WTC11 (cell line): ENCODE data around the gene ARMH4. TPM values are rescaled to one million over a fixed set of nuclear protein-coding genes. Genes with fewer than 3 reads are reported as not detected.

ENCODE experiments used
- ATAC-seq: fragments of 200-7000 bp; cut with Tn5 transposase; 2 replicates; pipeline ENCODE4 v1.10.0; 2021; ENCODE audit warnings: mild to moderate bottlenecking, moderate library complexity
- CTCF ChIA-PET: fragments of 300-600 bp; sonication (Branson Sonifier 250); formaldehyde crosslinking; loops from one replicate; lab custom pipeline; 2021; ENCODE audit warnings: antibody characterized with exemption; lab: Charles Lee
- POLR2A ChIA-PET: fragments of 350-600 bp; sonication (Branson Sonifier 250); formaldehyde crosslinking; loops from one replicate; lab custom pipeline; 2021; ENCODE audit warnings: antibody characterized with exemption; lab: Charles Lee
- DNase-seq: peaks from one replicate; pipeline ENCODE4 v3.0.0; 2021; ENCODE audit warnings: low spot score
- H3K27ac Mint-ChIP-seq: 2 replicates; pipeline ENCODE4 v1.8.0; 2021; ENCODE audit warnings: mixed read lengths
- H3K27me3 Mint-ChIP-seq: 2 replicates; pipeline ENCODE4 v1.8.0; 2021; ENCODE audit warnings: low read depth, mild to moderate bottlenecking, moderate library complexity, mixed read lengths
- H3K36me3 Mint-ChIP-seq: 2 replicates; pipeline ENCODE4 v1.8.0; 2021; ENCODE audit warnings: mixed read lengths
- H3K4me1 Mint-ChIP-seq: 2 replicates; pipeline ENCODE4 v1.8.0; 2022; ENCODE audit warnings: mixed read lengths
- H3K4me3 Mint-ChIP-seq: 2 replicates; pipeline ENCODE4 v1.8.0; 2021; ENCODE audit warnings: mild to moderate bottlenecking, moderate library complexity, mixed read lengths
- H3K9me3 Mint-ChIP-seq: 2 replicates; pipeline ENCODE4 v1.8.0; 2021; ENCODE audit warnings: mixed read lengths
- CBFB ChIP-seq: sonication (generic); formaldehyde crosslinking; IDR thresholded peaks from 2 replicates; pipeline ENCODE4 v1.8.1; 2022; ENCODE audit warnings: mild to moderate bottlenecking, low read depth, missing genetic modification reagents
- CREM ChIP-seq: sonication (generic); formaldehyde crosslinking; IDR thresholded peaks from 2 replicates; pipeline ENCODE4 v1.8.1; 2022; ENCODE audit warnings: mild to moderate bottlenecking, missing genetic modification reagents, moderate library complexity
- ELF4 ChIP-seq: sonication (generic); formaldehyde crosslinking; IDR thresholded peaks from 2 replicates; pipeline ENCODE4 v1.8.1; 2022; ENCODE audit warnings: low read depth, mild to moderate bottlenecking, moderate library complexity, missing genetic modification reagents
- ESRRA ChIP-seq: sonication (generic); formaldehyde crosslinking; IDR thresholded peaks from 2 replicates; pipeline ENCODE4 v1.8.1; 2022; ENCODE audit warnings: mild to moderate bottlenecking, missing genetic modification reagents, borderline replicate concordance
- FOXP4 ChIP-seq: sonication (generic); formaldehyde crosslinking; IDR thresholded peaks from 2 replicates; pipeline ENCODE4 v1.8.0; 2022; ENCODE audit warnings: mild to moderate bottlenecking, missing genetic modification reagents
- NFYB ChIP-seq: sonication (generic); formaldehyde crosslinking; conservative IDR thresholded peaks from 2 replicates; pipeline ENCODE4 v1.8.0; 2022; ENCODE audit warnings: low read depth, missing genetic modification reagents
- NR1H2 ChIP-seq: sonication (generic); formaldehyde crosslinking; IDR thresholded peaks from 2 replicates; pipeline ENCODE4 v1.9.0; 2021; ENCODE audit warnings: mild to moderate bottlenecking, moderate library complexity, missing genetic modification reagents
- OVOL2 ChIP-seq: fragments of 250-450 bp; sonication (Bioruptor Pico); IDR thresholded peaks from 2 replicates; pipeline ENCODE4 v1.9.0; 2021; ENCODE audit warnings: mild to moderate bottlenecking, borderline replicate concordance
- SMAD4 ChIP-seq: sonication (generic); formaldehyde crosslinking; IDR thresholded peaks from 2 replicates; pipeline ENCODE4 v1.8.0; 2022; ENCODE audit warnings: mild to moderate bottlenecking, missing genetic modification reagents
- SP1 ChIP-seq: sonication (generic); formaldehyde crosslinking; conservative IDR thresholded peaks from 2 replicates; pipeline ENCODE4 v1.8.1; 2022; ENCODE audit warnings: missing genetic modification reagents
- TEAD1 ChIP-seq: sonication (generic); formaldehyde crosslinking; IDR thresholded peaks from 2 replicates; pipeline ENCODE4 v1.8.0; 2022; ENCODE audit warnings: mild to moderate bottlenecking, missing genetic modification reagents
- ZBTB21 ChIP-seq: sonication (generic); formaldehyde crosslinking; IDR thresholded peaks from 2 replicates; pipeline ENCODE4 v1.8.1; 2023; ENCODE audit warnings: mild to moderate bottlenecking, missing genetic modification reagents, borderline replicate concordance
- ZNF121 ChIP-seq: sonication (generic); formaldehyde crosslinking; IDR thresholded peaks from 2 replicates; pipeline ENCODE4 v1.8.0; 2023; ENCODE audit warnings: missing genetic modification reagents
- ZNF396 ChIP-seq: fragments of 250-450 bp; sonication (Bioruptor Pico); IDR thresholded peaks from 2 replicates; pipeline ENCODE4 v1.8.0; 2021; ENCODE audit warnings: mild to moderate bottlenecking, moderate library complexity, borderline replicate concordance
- ZNF423 ChIP-seq: fragments of 250-450 bp; sonication (Bioruptor Pico); IDR thresholded peaks from 2 replicates; pipeline ENCODE4 v2.1.2; 2022; ENCODE audit warnings: mild to moderate bottlenecking, moderate library complexity
- total RNA-seq: library from RNA; stranded (reverse); gene quantifications from 3 replicates; pipeline ENCODE4 v1.2.3, GENCODE V29; 2021
- TF ChIP-seq, protein P1 (sequence below): fragments of 250-450 bp; sonication (Bioruptor Pico); IDR thresholded peaks from 2 replicates; pipeline ENCODE4 v1.9.0; 2021; ENCODE audit warnings: moderate library complexity, mild to moderate bottlenecking, inconsistent platforms, borderline replicate concordance
- TF ChIP-seq, protein P2 (sequence below): fragments of 250-450 bp; sonication (Bioruptor Pico); IDR thresholded peaks from 2 replicates; pipeline ENCODE4 v1.9.0; 2021; ENCODE audit warnings: mild to moderate bottlenecking
- TF ChIP-seq, protein P3 (sequence below): fragments of 250-450 bp; sonication (Bioruptor Pico); conservative IDR thresholded peaks from 2 replicates; pipeline ENCODE4 v1.9.0; 2021; ENCODE audit warnings: mild to moderate bottlenecking
- TF ChIP-seq, protein P4 (sequence below): sonication (generic); formaldehyde crosslinking; IDR thresholded peaks from 2 replicates; pipeline ENCODE4 v1.8.1; 2022; ENCODE audit warnings: mild to moderate bottlenecking, moderate library complexity, missing genetic modification reagents
- TF ChIP-seq, protein P5 (sequence below): fragments of 250-450 bp; sonication (Bioruptor Pico); IDR thresholded peaks from 2 replicates; pipeline ENCODE4 v1.9.0; 2021; ENCODE audit warnings: mild to moderate bottlenecking

The ARMH4 gene
- total RNA-seq, 1 experiment from 2014 or later = 12.2 TPM

GRCh38 chr14:58089612-58090011 is 62.4 kb downstream of the ARMH4 start (continued):
- TF ChIP-seq, protein P1, sequence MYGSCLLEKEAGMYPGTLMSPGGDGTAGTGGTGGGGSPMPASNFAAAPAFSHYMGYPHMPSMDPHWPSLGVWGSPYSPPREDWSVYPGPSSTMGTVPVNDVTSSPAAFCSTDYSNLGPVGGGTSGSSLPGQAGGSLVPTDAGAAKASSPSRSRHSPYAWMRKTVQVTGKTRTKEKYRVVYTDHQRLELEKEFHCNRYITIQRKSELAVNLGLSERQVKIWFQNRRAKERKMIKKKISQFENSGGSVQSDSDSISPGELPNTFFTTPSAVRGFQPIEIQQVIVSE (CRISPR knock-in tag) = no peak
- TF ChIP-seq ZNF121 (CRISPR knock-in tag) = no peak

DNA sequence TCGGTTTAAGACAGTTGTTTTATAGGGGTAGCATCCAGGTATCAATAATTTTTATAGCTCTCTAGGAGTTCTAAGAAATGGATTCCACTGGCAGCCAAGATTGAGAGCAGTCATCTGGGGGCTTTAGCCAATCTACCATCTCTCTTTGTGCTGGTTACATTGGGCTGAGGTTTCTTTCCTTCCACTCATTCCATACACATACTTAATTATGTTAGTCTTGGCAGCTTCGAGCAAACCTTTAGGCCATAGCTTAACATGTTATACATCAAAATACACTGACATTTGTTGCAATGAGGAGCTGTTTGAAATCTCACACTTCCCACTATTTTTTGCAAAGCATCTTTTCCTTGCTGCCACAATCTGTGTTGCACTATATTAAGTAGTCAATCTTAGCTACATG is 63.1 kb downstream of the ARMH4 start:
- DNase-seq = no peak
- no peak for ATAC-seq
- POLR2A ChIA-PET = interaction anchor here (0.6 kb wide), 1 partner anchor 472 kb away, joined by 3 read pairs; no protein-coding TSS in a partner anchor

More for the DNA sequence above, 63.1 kb downstream of the ARMH4 start:
- CTCF ChIA-PET = no interaction called here
- Mint-ChIP-seq H3K27ac (no peak overlapping the region), H3K27me3 (no peaks in the 10 kb centered on the region), H3K36me3 (no peaks in the 10 kb centered on the region), H3K4me3 (no peak overlapping the region), H3K9me3 (peaks cover 6% of the 10 kb centered on the region), H3K4me1 (no peaks in the 10 kb centered on the region)
- TF ChIP-seq FOXP4 (CRISPR knock-in tag) (no peak), ZNF396 (CRISPR knock-in tag) (no peak), NR1H2 (CRISPR knock-in tag) (no peak), CREM (CRISPR knock-in tag) (no peak), ESRRA (CRISPR knock-in tag) (no peak), SMAD4 (CRISPR knock-in tag) (no peak), ZBTB21 (no peak), OVOL2 (CRISPR knock-in tag) (no peak), TEAD1 (CRISPR knock-in tag) (no peak), CBFB (CRISPR knock-in tag) (no peak), ELF4 (no peak), SP1 (CRISPR knock-in tag) (no peak), NFYB (no peak), ZNF423 (CRISPR knock-in tag) (no peak)
- TF ChIP-seq, protein P2, sequence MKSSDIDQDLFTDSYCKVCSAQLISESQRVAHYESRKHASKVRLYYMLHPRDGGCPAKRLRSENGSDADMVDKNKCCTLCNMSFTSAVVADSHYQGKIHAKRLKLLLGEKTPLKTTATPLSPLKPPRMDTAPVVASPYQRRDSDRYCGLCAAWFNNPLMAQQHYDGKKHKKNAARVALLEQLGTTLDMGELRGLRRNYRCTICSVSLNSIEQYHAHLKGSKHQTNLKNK (CRISPR knock-in tag) = no peak
- TF ChIP-seq, protein P3, sequence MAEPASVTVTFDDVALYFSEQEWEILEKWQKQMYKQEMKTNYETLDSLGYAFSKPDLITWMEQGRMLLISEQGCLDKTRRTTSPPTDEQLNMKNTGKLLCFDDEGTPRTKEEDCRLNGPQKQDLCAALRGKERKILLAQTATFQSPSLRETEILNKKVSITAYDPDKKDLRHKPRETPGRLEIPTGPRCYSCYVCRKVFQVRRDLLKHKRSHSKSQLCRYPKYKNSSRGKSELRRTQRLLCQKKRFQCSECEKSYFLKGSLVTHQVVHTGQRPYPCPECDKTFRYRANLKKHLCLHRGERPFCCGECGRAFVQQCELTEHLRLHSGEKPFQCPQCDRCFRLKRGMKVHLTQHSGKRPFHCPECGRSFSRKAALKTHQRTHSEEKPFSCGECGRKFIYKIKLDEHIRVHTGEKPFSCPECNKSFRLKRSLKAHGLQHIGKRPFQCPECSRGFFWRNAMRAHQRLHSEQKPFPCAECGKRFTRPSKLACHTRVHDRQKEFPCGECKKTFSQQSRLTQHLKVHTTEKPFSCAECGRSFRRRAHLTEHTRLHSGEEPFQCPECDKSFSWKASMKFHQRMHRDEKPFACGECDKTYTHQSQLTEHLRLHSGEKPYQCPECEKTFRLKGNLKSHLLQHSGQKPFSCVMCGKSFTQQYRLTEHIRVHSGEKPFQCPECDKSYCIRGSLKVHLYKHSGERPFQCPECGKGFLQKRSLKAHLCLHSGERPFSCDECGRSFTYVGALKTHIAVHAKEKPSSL (CRISPR knock-in tag) = no peak
- TF ChIP-seq, protein P4, sequence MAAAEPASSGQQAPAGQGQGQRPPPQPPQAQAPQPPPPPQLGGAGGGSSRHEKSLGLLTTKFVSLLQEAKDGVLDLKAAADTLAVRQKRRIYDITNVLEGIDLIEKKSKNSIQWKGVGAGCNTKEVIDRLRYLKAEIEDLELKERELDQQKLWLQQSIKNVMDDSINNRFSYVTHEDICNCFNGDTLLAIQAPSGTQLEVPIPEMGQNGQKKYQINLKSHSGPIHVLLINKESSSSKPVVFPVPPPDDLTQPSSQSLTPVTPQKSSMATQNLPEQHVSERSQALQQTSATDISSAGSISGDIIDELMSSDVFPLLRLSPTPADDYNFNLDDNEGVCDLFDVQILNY (CRISPR knock-in tag) = no peak
- TF ChIP-seq, protein P5, sequence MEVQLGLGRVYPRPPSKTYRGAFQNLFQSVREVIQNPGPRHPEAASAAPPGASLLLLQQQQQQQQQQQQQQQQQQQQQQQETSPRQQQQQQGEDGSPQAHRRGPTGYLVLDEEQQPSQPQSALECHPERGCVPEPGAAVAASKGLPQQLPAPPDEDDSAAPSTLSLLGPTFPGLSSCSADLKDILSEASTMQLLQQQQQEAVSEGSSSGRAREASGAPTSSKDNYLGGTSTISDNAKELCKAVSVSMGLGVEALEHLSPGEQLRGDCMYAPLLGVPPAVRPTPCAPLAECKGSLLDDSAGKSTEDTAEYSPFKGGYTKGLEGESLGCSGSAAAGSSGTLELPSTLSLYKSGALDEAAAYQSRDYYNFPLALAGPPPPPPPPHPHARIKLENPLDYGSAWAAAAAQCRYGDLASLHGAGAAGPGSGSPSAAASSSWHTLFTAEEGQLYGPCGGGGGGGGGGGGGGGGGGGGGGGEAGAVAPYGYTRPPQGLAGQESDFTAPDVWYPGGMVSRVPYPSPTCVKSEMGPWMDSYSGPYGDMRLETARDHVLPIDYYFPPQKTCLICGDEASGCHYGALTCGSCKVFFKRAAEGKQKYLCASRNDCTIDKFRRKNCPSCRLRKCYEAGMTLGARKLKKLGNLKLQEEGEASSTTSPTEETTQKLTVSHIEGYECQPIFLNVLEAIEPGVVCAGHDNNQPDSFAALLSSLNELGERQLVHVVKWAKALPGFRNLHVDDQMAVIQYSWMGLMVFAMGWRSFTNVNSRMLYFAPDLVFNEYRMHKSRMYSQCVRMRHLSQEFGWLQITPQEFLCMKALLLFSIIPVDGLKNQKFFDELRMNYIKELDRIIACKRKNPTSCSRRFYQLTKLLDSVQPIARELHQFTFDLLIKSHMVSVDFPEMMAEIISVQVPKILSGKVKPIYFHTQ (CRISPR knock-in tag) = no peak
